Epithelial cell of prostate (primary cell): ENCODE measurements around the gene BCL2L11.

Source experiments
- DNase-seq: peaks from one replicate; pipeline ENCODE4 v3.0.0-alpha.2; 2011; ENCODE audit warnings: low read depth, low spot score
- H3K27ac ChIP-seq: fragments of 450-650 bp; 2 replicates; pipeline ENCODE4 v1.5.1; 2017; ENCODE audit warnings: mild to moderate bottlenecking

BCL2L11 gene

GRCh38 chr2:111116843-111117597, 3.7 kb upstream of the BCL2L11 start:
- H3K27ac ChIP-seq = no peak overlapping the region
- no peak for DNase-seq

GRCh38 chr2:111117598-111118480, 2.9 kb upstream of the BCL2L11 start:
- no peak overlapping the region for H3K27ac ChIP-seq
- DNase-seq = no peak

GRCh38 chr2:111118481-111118980, 2.2 kb upstream of the BCL2L11 start:
- no peak overlapping the region for H3K27ac ChIP-seq
- no peak for DNase-seq

- DNase-seq = no peak
- no peak overlapping the region for H3K27ac ChIP-seq
Measured at GRCh38 chr2:111118981-111119821, 1.5 kb upstream of the BCL2L11 start.

- H3K27ac ChIP-seq = peak overlapping the region; percentile 71
Measured at GRCh38 chr2:111119822-111120252, 877 bp upstream of the BCL2L11 start.

DNA sequence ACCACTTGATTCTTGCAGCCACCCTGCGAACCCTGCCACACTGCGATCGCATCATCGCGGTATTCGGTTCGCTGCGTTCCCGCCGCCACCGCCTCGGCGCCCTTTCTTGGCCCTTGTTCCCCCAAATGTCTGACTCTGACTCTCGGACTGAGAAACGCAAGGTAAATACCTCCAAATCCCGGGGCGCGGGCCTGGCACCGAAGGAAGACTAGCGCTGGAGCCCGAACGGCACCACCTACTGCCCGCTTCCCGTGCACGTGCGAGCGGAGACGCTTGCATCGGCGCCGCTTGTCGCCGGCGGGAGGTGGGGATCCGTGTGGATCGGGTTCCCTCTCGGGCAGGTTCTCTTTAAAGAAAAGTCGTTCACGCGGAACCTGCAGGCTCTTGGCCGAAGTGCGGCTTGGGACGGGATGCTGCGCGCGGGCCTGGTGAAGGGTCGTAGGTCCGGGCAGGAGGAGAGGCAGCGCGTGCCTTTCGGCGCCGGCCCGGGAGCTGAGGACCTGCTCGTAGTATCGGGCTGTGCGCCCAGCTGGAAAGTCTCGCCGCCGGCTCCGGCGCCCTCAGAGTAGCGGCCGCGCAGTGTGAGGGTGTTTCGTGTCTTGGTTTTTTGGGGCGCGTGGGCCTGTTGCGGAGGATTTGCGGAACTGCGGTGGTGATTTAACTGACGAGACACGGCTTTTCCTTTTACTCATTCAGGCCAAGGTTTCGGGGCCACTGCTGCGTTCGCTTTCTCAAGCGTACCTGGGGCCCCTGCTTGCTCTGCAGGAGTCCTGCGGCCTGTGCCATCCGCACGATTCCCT, 514 bp downstream of the BCL2L11 start:
- no peak for DNase-seq
- H3K27ac ChIP-seq = peak overlapping the region; percentile 71

More at GRCh38 chr2:111119822-111120252, 877 bp upstream of the BCL2L11 start:
- no peak for DNase-seq

DNA sequence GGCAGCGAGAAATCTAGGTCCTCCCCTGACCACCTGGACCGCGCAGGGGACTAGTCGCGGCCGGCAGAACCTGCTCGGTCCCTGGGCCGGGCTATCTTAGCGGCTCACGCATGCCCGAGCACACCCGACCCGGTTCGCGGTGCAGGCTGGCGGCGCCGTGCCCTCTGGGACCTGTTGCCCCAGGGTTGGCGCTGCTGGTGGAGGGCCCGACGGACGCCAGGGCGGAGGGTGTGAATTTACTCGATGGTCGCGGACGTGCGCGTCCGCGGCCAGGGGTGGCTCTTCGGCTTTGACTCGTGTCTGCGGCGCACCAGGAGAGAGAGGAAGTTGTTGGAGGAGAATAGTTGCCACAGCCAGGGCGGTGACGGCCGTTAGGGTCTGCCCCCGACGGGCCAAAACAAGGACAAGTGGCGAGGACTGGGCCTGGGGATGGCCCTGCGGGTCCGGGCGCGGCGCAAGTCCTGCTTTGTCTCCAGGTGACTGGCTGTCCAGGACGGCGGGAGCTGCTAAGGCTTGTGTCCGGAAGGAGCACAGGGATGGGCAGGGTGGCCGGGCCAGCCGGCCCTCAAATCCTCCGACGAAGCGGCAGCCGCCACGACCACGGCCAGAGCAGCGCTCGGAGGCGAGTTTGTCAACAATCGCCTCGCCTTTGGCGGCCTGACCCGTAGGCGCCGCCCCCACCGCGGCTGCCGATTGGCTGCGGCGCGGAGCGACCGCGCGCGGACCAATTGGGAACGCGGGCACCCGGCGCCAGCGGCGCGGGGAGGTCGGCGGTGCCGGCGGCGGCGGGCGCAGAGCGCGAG, 1.3 kb downstream of the BCL2L11 start:
- H3K27ac ChIP-seq = peak overlapping the region; percentile 71

DNA sequence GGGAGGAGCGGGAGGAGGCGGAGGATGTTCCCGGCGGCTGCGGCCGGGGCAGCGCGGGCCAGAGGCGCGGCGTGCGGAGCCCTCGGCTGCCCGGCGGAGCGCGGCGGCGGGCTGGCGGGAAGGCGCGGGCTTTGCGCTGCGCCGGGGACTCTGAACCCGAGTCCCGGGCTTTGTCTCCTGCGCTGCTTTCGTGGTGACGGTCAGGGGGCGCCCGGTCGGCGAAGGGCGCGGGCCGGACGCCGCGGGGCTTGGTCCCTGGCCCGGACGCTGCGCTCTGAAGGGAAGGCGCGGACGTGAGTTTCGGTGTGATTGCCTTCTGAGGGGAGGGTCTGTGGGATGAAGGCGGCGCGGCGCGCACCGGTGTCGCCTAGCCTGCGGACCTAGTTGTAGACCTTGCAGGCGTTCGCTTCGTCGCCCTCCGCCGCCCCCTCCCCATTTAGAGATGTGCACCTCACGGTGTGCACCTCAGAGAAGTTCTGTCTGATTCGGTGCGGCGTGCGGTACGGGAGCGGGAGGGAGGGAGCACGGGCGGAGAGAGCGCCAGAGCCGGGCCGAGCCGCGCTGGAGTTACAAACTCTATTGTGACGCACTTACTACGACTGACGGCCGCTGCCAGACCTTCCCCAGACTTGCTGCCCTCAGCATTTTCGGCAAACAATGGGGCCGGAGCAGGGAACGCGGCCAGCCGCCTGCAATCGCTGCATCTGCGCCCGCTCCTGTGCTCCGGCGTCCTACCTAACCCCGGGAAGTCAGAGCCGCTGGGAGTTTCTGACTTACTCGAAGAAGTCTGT, 2.1 kb downstream of the BCL2L11 start:
- peak overlapping the region; percentile 27 for H3K27ac ChIP-seq
- no peak for DNase-seq

More for the DNA sequence above, 1.3 kb downstream of the BCL2L11 start:
- DNase-seq = no peak

- DNase-seq = no peak
- no peak overlapping the region for H3K27ac ChIP-seq
Measured at GRCh38 chr2:111123751-111124150, 3.0 kb downstream of the BCL2L11 start.

GRCh38 chr2:111126581-111126980, 5.9 kb downstream of the BCL2L11 start:
- no peak overlapping the region for H3K27ac ChIP-seq
- DNase-seq = no peak

- no peak for DNase-seq
- H3K27ac ChIP-seq = no peak overlapping the region
Measured at GRCh38 chr2:111127351-111127750, 6.6 kb downstream of the BCL2L11 start.

DNA sequence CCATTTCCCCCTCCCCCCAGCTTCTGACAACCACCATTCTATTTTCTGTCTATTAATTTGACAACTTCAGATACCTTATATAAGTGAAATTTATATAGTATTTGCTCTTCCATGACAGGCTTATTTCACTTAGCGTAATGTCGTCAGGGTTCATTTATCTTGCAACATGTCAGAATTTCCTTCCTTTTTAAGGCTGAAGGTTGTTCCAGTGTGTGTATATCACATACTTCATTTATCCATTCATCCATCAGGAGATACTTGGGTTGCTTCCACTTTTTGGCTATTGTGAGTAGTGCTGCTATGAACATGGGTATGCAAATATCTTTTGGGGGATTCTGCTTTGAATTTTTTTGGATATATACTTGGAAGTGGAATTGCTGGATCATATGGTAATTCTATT, 7.4 kb downstream of the BCL2L11 start:
- no peak overlapping the region for H3K27ac ChIP-seq
- DNase-seq = no peak

GRCh38 chr2:111133603-111134002, 12.9 kb downstream of the BCL2L11 start:
- DNase-seq = no peak

GRCh38 chr2:111134055-111134454, 13.3 kb downstream of the BCL2L11 start:
- DNase-seq = no peak
- H3K27ac ChIP-seq = no peak overlapping the region

More at GRCh38 chr2:111133603-111134002, 12.9 kb downstream of the BCL2L11 start:
- no peak overlapping the region for H3K27ac ChIP-seq

- H3K27ac ChIP-seq = no peak overlapping the region
- DNase-seq = no peak
Measured at GRCh38 chr2:111135237-111135909, 14.7 kb downstream of the BCL2L11 start.

GRCh38 chr2:111135910-111136297, 15.2 kb downstream of the BCL2L11 start:
- DNase-seq = no peak
- H3K27ac ChIP-seq = no peak overlapping the region

GRCh38 chr2:111138839-111139238, 18.1 kb downstream of the BCL2L11 start:
- no peak for DNase-seq
- H3K27ac ChIP-seq = peak overlapping the region; percentile 30
